ENCODE measurements around the gene PDGFRB. TPM values are rescaled to one million over a fixed set of nuclear protein-coding genes. Genes with fewer than 3 reads are reported as not detected.

Gene PDGFRB
- total and polyA plus RNA-seq, 2 of the 8 experiments (the other 6 are each of a cell fraction or from before 2014, with no cell fraction given), result 4.2 to 13.7 TPM

- Histone ChIP-seq H3K14ac (ENCODE audit: insufficient read length) (no peak overlapping the region), H4K91ac (replicated peaks; ENCODE audit: insufficient read length, low read length) (no peak overlapping the region), H4K20me1 (replicated peaks in 1 of 2; ENCODE audit: control insufficient read depth in 1 of 2, insufficient read depth in 2 of 2, low read length in 2 of 2) (no peaks in the 10 kb centered on the region), H3K36me3 (ENCODE audit: control insufficient read depth in 2 of 4, insufficient read depth in 4 of 4, low read length in 3 of 4) (no peaks in the 10 kb centered on the region), H3K9me3 (ENCODE audit: insufficient read depth in 2 of 2, low read depth in 1 of 2, low read length in 1 of 2) (no peaks in the 10 kb centered on the region), H3K56ac (replicated peaks; ENCODE audit: insufficient read length, low read depth, low read length) (no peak overlapping the region), H3K27me3 (replicated peaks in 1 of 4; ENCODE audit: control insufficient read depth in 3 of 4, extremely low read depth in 1 of 4, insufficient read depth in 3 of 4, low read length in 3 of 4) (peaks cover 0 to 2% (median 0%) of the 10 kb centered on the region in 4 experiments; a peak in 2 of 7 replicates), H3K9ac (replicated peaks in 1 of 4; ENCODE audit: extremely low read depth in 1 of 4, low read depth in 3 of 4, low read length in 3 of 4) (no peak overlapping the region), H2BK120ac (replicated peaks; ENCODE audit: low read depth, low read length) (no peak overlapping the region), H4K5ac (ENCODE audit: insufficient read length, low read depth, low read length) (no peak overlapping the region), H3K27ac (ENCODE audit: low read depth, low read length) (no peak overlapping the region; the same call in 1 of the 2 replicates), H2BK12ac (ENCODE audit: low read depth, low read length) (no peak overlapping the region), H3K4me1 (replicated peaks in 1 of 4; ENCODE audit: control insufficient read depth in 3 of 4, insufficient read depth in 4 of 4, low read length in 3 of 4) (peaks cover 0 to 18% (median 4%) of the 10 kb centered on the region in 4 experiments; a peak in 5 of 7 replicates), H2AFZ (ENCODE audit: low read length) (no peak overlapping the region), H3K4ac (replicated peaks; ENCODE audit: insufficient read length, low read depth, low read length) (no peak overlapping the region), H2BK15ac (ENCODE audit: low read length) (no peak overlapping the region), H4K8ac (ENCODE audit: extremely low read depth, insufficient read depth, low read length) (no peak overlapping the region), H2AK5ac (ENCODE audit: low read depth, low read length) (no peak overlapping the region), H3K4me2 (ENCODE audit: insufficient read depth in 1 of 2, low read depth in 2 of 2, low read length in 2 of 2) (no peak overlapping the region), H3K4me3 (ENCODE audit: extremely low read depth in 1 of 4, insufficient read depth in 2 of 4, low read depth in 3 of 4, low read length in 4 of 4) (no peak overlapping the region), H3K23ac (ENCODE audit: insufficient read length) (no peak overlapping the region), H3K18ac (ENCODE audit: extremely low read depth, low read length) (no peak overlapping the region), H3K23me2 (ENCODE audit: low read depth, low read length) (no peaks in the 10 kb centered on the region), H2BK20ac (ENCODE audit: low read length) (no peak overlapping the region), H3K79me2 (ENCODE audit: control insufficient read depth in 1 of 2, insufficient read depth in 2 of 2, low read length in 2 of 2) (no peaks in the 10 kb centered on the region), H3K79me1 (ENCODE audit: low read depth, low read length) (no peaks in the 10 kb centered on the region), H2BK5ac (ENCODE audit: low read depth, low read length) (no peak overlapping the region)
- POLR2A ChIA-PET (ENCODE audit: partially characterized antibody), result no interaction called here
- WGBS, 2 experiments (ENCODE audit: extremely low coverage in 1 of 2, insufficient coverage in 1 of 2, insufficient read length in 1 of 2, insufficient replicate concordance in 2 of 2, low coverage in 1 of 2, low lambda C conversion rate in 2 of 2, missing lambda C conversion rate in 1 of 2), result 81% methylated on average over 6 of the region's 6 CpGs; no CpG with 5 or more reads in 1 of the 2 experiments
- CTCF ChIA-PET (ENCODE audit: partially characterized antibody), result interaction anchor here (0.6 to 3.4 kb wide), 11 partner anchors 10 to 142 kb away, joined by 3 to 17 read pairs (median 4); partner anchors contain the start of gene CSF1R
- FAIRE-seq (no peak), DNase-seq (ENCODE audit: low read depth in 1 of 2, low spot score in 2 of 2) (no peak)
- TF ChIP-seq EGR1 (IDR thresholded peaks at IDR 0.05; ENCODE audit: borderline replicate concordance, low read depth, low read length) (no peak), ATF2 (IDR thresholded peaks at IDR 0.05; ENCODE audit: low read length) (no peak), KDM4A (IDR thresholded peaks at IDR 0.05; ENCODE audit: low read depth, low read length, severe bottlenecking) (no peak), RAD21 (IDR thresholded peaks at IDR 0.05 in 1 of 2, conservative IDR thresholded peaks at IDR 0.05 in 1 of 2; ENCODE audit: low read depth in 2 of 2, low read length in 2 of 2) (0 out of 4 replicates have a peak, but pooled peaks of 1 of the 2 experiments have one; percentile 4), KDM5A (IDR thresholded peaks at IDR 0.05; ENCODE audit: low read length) (no peak), BCL11A (IDR thresholded peaks at IDR 0.05; ENCODE audit: low read depth in 2 of 2, low read length in 2 of 2) (no peak), SUZ12 (IDR thresholded peaks at IDR 0.05; ENCODE audit: low read length) (no peak), TAF1 (IDR thresholded peaks at IDR 0.05; ENCODE audit: low read depth, low read length) (no peak)
- TF ChIP-seq, protein P1, sequence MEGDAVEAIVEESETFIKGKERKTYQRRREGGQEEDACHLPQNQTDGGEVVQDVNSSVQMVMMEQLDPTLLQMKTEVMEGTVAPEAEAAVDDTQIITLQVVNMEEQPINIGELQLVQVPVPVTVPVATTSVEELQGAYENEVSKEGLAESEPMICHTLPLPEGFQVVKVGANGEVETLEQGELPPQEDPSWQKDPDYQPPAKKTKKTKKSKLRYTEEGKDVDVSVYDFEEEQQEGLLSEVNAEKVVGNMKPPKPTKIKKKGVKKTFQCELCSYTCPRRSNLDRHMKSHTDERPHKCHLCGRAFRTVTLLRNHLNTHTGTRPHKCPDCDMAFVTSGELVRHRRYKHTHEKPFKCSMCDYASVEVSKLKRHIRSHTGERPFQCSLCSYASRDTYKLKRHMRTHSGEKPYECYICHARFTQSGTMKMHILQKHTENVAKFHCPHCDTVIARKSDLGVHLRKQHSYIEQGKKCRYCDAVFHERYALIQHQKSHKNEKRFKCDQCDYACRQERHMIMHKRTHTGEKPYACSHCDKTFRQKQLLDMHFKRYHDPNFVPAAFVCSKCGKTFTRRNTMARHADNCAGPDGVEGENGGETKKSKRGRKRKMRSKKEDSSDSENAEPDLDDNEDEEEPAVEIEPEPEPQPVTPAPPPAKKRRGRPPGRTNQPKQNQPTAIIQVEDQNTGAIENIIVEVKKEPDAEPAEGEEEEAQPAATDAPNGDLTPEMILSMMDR (IDR thresholded peaks at IDR 0.05; ENCODE audit: control extremely low read depth in 1 of 3, insufficient read depth in 1 of 3, low read depth in 1 of 3, low read length in 3 of 3), result 0 out of 4 replicates have a peak, but pooled peaks of 1 of the 3 experiments have one; percentile 7
Measured at GRCh38 chr5:150065346-150065745, 90.3 kb downstream of the PDGFRB start.

Data from H1 (cell line).